Measurements from ENCODE around the gene TMPRSS6. TPM values are rescaled to one million over a fixed set of nuclear protein-coding genes. Genes with fewer than 3 reads are reported as not detected.
A peak's percentile ranks its signal among the peaks of the same experiment; 100 is the strongest.

TMPRSS6 gene
- total and polyA plus RNA-seq, 2 donors (not counting 1 experiment from before 2014, with no cell fraction given) = not detected

DNA sequence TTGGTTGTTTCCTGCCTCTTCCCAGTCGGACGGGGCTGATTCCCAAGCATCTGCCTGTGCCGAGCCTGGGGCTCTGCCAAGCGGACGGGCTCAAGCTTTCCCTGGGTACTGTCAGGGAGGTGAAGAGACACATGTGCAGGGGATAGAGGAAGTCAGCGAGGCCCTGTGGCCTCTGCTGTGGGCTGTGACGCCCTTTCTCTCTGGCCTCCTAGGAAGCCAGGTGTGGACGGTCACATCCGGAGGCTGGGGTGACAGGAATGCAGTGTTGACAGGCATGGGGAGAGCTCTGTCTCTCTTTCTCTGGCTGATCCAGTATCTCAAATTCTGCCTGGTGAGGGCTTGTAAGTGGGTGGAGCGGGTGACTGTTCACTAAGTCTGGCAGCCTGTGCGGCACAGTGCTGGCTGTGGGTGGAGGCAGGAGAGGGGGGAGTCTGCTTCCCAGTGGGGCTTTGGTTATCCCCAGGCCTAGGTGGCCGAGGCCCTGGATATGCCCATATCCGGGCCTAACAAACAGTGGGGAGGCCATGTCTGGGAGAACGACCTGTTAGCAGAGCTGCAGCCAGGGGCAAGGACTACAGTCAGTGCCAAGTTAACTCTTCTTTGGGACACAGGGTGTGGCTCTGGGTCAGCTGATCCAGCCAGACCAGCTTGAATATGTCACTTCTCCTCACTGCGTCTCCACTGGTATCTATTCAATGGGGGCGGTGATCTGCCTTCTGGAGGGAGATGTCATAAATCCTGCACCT, 56.0 kb downstream of the TMPRSS6 start:
- Histone ChIP-seq H2AFZ (ENCODE audit: low read length) (no peak overlapping the region), H3K36me3 (ENCODE audit: control insufficient read depth, insufficient read depth, low read length) (peaks cover 2% of the 10 kb centered on the region), H3K9ac (ENCODE audit: insufficient read depth, low read length) (no peak overlapping the region), H3K27ac (ENCODE audit: insufficient read depth, low read length) (no peak overlapping the region), H3K4me3 (replicated peaks in 1 of 4; ENCODE audit: control extremely low read depth in 1 of 4, insufficient read depth in 1 of 4, low read depth in 3 of 4, low read length in 4 of 4) (no peak overlapping the region), H3K4me2 (ENCODE audit: extremely low read depth, insufficient read depth, low read length) (no peak overlapping the region), H3K27me3 (ENCODE audit: control insufficient read depth, insufficient read depth, low read length) (no peaks in the 10 kb centered on the region), H3K79me2 (ENCODE audit: control insufficient read depth, insufficient read depth, low read length) (no peaks in the 10 kb centered on the region), H4K20me1 (ENCODE audit: control insufficient read depth, extremely low read depth, insufficient read depth, low read length) (no peaks in the 10 kb centered on the region), H3K9me3 (ENCODE audit: control insufficient read depth, insufficient read depth, low read depth, low read length) (no peaks in the 10 kb centered on the region), H3K4me1 (ENCODE audit: control insufficient read depth, extremely low read depth, insufficient read depth, low read length) (peaks cover 4% of the 10 kb centered on the region)
- DNase-seq (ENCODE audit: low read depth in 2 of 2) = no peak
- no peak for TF ChIP-seq EZH2 (IDR thresholded peaks at IDR 0.05; ENCODE audit: low read length, missing control alignments)
- TF ChIP-seq, protein P1, sequence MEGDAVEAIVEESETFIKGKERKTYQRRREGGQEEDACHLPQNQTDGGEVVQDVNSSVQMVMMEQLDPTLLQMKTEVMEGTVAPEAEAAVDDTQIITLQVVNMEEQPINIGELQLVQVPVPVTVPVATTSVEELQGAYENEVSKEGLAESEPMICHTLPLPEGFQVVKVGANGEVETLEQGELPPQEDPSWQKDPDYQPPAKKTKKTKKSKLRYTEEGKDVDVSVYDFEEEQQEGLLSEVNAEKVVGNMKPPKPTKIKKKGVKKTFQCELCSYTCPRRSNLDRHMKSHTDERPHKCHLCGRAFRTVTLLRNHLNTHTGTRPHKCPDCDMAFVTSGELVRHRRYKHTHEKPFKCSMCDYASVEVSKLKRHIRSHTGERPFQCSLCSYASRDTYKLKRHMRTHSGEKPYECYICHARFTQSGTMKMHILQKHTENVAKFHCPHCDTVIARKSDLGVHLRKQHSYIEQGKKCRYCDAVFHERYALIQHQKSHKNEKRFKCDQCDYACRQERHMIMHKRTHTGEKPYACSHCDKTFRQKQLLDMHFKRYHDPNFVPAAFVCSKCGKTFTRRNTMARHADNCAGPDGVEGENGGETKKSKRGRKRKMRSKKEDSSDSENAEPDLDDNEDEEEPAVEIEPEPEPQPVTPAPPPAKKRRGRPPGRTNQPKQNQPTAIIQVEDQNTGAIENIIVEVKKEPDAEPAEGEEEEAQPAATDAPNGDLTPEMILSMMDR (conservative IDR thresholded peaks at IDR 0.05 in 1 of 2, IDR thresholded peaks at IDR 0.05 in 1 of 2; ENCODE audit: low read depth in 1 of 2, low read length in 2 of 2) = no peak

DNA sequence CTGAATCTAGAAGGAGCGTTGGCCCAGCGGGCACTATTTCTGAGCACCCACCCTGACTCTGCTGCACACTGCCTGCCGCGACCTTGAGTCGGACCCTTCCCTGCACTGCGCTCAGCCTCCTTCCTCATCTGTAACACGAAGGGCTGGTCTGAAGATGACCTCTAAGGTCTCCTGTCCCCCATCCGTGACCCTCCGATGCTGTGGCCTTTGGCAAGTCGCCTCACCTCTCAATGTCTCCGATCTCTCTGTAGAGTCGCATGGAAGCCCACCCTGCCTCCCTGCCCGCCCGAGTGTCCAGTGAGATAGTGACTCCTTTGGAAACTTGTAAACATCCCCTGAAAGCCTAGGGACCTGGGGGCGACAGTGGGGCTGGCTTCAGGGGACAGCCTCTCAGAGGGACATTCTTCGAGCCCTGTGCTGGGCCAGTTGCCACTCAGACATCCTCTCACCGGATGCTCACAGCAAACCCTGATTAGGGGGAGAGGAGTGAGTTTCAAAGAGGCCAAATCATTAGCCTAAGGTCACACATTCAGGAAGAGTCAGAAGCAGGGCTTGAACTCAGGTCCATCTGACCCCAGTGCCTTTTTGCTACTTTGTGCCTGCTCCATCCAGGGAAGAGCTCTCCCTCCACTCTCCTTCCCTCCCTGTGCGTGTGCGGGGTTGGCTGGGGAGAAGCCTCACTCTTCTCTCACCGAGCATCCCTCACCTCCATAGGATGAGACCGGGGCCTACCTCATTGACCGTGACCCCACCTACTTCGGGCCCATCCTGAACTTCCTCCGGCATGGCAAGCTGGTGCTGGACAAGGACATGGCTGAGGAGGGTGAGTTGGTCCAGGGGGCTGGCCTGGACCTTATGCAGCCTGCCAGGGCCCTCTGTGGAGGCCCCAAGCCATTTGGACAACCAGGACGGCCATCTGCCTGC, 56.9 kb downstream of the TMPRSS6 start:
- no peaks in the 10 kb centered on the region for H3K27me3 ChIP-seq (ENCODE audit: control insufficient read depth, insufficient read depth, low read length)
- no peak for TF ChIP-seq EZH2 (IDR thresholded peaks at IDR 0.05; ENCODE audit: low read length, missing control alignments)
- TF ChIP-seq, protein P1 (conservative IDR thresholded peaks at IDR 0.05 in 1 of 2, IDR thresholded peaks at IDR 0.05 in 1 of 2; ENCODE audit: low read depth in 1 of 2, low read length in 2 of 2) = no peak
- no peak for DNase-seq (ENCODE audit: low read depth in 2 of 2)
- peak overlapping the region; percentile 66 to 79 (median 72) for H3K4me3 ChIP-seq (replicated peaks in 1 of 4; ENCODE audit: control extremely low read depth in 1 of 4, insufficient read depth in 1 of 4, low read depth in 3 of 4, low read length in 4 of 4)
- H4K20me1 ChIP-seq (ENCODE audit: control insufficient read depth, extremely low read depth, insufficient read depth, low read length) = no peaks in the 10 kb centered on the region
- peak overlapping the region; percentile 86 for H3K4me2 ChIP-seq (ENCODE audit: extremely low read depth, insufficient read depth, low read length)
- H3K9ac ChIP-seq (ENCODE audit: insufficient read depth, low read length) = peak overlapping the region; percentile 65
- H3K9me3 ChIP-seq (ENCODE audit: control insufficient read depth, insufficient read depth, low read depth, low read length) = no peaks in the 10 kb centered on the region
- peak overlapping the region; percentile 53 for H3K27ac ChIP-seq (ENCODE audit: insufficient read depth, low read length)
- H3K79me2 ChIP-seq (ENCODE audit: control insufficient read depth, insufficient read depth, low read length) = no peaks in the 10 kb centered on the region
- peaks cover 2% of the 10 kb centered on the region for H3K36me3 ChIP-seq (ENCODE audit: control insufficient read depth, insufficient read depth, low read length)
- H2AFZ ChIP-seq (ENCODE audit: low read length) = peak overlapping the region; percentile 73
- peaks cover 4% of the 10 kb centered on the region for H3K4me1 ChIP-seq (ENCODE audit: control insufficient read depth, extremely low read depth, insufficient read depth, low read length)
